ENCODE measurements around the gene ELL2.
"Not testable (repeated sequence)": the region's sequence is repeated elsewhere in the genome, so short reads cannot be mapped to it uniquely, and the experiment has no call there.

Gene ELL2

GRCh38 chr5:95930141-95930930 lies 31.3 kb downstream of the ELL2 start:
- DNase-seq (ENCODE audit: low read depth in 2 of 2), result no peak

GRCh38 chr5:95928724-95929253 lies 32.9 kb downstream of the ELL2 start:
- no peak for DNase-seq (ENCODE audit: low read depth in 2 of 2)

DNA sequence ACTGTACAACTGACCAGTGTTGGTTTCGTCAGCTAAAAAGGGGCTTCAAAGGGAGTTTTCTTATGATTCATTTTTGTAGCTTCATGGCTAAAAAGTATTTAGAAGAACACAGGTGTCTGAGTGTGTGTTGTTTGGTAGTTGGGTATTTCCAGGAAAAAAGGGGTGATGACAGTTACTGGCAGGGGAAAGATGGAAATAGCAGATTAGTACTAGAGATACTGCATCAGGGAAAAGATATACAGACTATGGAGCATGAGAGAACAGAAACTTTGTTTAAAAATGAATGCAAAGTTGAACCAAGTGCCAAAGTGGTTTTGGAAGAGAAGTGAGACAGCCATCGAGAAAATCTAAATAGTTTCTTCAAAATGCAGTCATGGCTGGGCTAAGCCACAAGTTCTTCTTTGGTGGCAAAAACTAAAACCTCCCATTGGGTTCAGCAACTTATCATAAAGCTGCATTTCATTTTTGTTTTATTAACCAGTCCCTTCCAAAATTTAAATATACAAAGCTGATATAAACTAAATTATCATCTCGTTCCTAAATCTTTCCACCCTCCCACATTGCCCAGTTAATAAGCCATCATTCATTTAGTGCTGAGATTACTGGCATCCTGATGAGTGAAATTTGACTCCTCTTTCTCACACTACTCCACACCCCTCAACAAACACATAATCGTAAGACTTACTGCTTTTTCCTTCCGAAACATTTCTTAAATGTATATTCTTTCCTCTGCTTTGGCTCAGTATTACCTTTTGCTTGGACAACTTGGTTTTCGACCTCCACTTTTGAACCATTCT lies 33.5 kb downstream of the ELL2 start:
- no peak for DNase-seq (ENCODE audit: low read depth in 2 of 2)

GRCh38 chr5:95927300-95927699 lies 34.4 kb downstream of the ELL2 start:
- not testable (repeated sequence) for DNase-seq (ENCODE audit: low read depth in 2 of 2)

DNA sequence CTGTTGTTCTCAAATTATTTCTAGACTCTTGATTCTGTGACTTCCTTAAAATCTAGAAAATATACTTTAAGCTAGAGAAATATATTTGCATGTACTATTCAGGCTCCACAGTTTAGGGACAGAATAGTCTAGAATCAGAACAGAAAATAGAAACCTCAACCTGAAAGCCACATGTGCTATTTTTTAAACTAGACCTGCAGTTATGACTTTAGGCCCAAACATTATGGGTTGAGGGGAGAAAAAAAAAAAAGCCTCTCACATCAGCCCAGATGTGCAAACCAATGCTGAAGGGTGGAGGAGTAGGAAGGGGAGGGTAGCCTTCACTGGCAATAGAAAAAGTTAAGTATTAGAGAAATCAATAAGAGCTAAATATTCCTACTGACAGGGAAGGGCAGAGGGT lies 35.7 kb downstream of the ELL2 start:
- DNase-seq (ENCODE audit: low read depth in 2 of 2), result no peak

GRCh38 chr5:95925378-95925744 lies 36.3 kb downstream of the ELL2 start:
- no peak for DNase-seq (ENCODE audit: low read depth in 2 of 2)

DNA sequence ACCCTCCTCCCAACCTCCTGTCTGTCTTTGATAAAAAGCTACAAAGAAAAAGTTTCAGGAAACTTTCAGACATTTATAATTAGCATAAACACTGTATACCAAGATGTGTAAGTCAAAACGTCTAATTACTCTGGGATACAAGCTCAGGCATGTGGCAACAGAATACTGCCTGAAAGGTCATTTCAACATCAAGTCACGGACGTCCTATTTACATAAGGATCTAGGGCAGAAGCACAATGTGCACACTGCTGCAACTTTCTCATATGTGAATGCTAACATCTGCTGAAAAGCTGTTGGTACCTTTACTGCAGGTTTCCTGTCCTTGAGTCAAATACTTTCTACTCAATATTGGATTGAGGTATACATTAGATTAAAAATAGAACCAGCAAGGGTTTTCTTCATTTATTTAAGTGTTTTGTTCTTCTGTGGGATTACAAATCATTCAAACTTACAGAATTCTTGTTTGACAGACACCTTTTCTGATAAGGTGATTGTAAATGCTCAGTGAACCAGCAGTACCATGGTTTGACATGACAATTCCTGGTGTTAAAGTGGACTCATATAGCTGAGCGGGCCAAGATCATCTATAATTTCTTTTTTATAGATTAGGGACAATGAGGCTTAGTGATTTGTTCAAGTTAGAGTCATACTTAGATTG lies 36.8 kb downstream of the ELL2 start:
- DNase-seq (ENCODE audit: low read depth in 2 of 2), result no peak

- no peak for DNase-seq (ENCODE audit: low read depth in 2 of 2)
Measured at GRCh38 chr5:95923918-95924544, 37.6 kb downstream of the ELL2 start.

- DNase-seq (ENCODE audit: low read depth in 2 of 2), result no peak
Measured at GRCh38 chr5:95922798-95923197, 38.9 kb downstream of the ELL2 start.

GRCh38 chr5:95921501-95921900 lies 40.1 kb downstream of the ELL2 start:
- DNase-seq (ENCODE audit: low read depth in 2 of 2), result no peak

- no peak for DNase-seq (ENCODE audit: low read depth in 2 of 2)
Measured at GRCh38 chr5:95920822-95921221, 40.8 kb downstream of the ELL2 start.

GRCh38 chr5:95919658-95920057 lies 42.0 kb downstream of the ELL2 start:
- DNase-seq (ENCODE audit: low read depth in 2 of 2), result no peak

DNA sequence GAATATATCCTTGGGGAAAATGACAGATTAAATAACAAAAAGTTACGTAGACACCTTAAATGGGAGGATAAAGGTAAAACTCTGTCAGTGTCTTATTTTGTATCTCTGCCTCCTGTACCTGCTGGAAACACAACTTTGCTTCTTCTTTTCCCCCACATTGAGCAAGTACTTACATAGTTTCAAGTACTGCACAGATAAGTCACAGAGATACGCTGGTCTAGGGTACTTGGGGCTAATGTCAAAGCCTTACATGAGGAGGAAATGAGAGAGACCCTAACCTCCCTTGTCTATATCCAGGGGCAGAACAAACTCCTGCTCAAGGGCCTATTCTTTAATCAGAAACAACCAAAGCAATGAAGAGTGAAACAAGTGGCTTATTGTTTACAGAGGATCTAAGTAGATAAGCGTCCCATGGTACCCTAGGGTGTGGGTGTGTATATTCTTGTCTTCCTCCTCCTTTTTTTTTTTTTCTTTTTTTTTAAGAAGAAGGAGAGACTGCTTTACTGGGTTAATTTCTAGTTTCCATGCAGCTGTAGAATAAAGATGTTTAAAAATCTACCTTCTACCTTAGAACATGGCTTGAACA lies 43.1 kb downstream of the ELL2 start:
- no peak for DNase-seq (ENCODE audit: low read depth in 2 of 2)

- DNase-seq (ENCODE audit: low read depth in 2 of 2), result no peak
Measured at GRCh38 chr5:95917207-95917606, 44.4 kb downstream of the ELL2 start.

GRCh38 chr5:95916687-95917085 lies 45.0 kb downstream of the ELL2 start:
- no peak for DNase-seq (ENCODE audit: low read depth in 2 of 2)

GRCh38 chr5:95915999-95916686 lies 45.5 kb downstream of the ELL2 start:
- no peak for DNase-seq (ENCODE audit: low read depth in 2 of 2)

DNA sequence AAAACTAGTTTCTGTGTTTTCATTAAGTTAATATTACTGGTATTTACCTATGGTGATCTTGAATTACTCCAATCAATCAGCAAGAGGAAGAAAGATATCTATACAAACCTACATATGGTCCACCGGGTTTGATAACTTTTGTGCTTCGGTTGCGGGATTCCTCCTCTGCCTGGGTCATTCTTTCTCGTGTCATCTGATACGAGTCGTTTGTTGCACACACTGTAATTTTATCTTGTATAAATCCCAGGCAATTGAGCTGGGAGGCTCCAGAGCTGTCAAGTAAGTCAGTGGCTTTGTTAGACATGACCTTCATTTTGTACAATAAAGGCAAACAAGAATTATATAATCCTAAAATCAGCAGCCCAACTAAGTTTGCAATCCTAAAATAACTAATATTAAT lies 48.0 kb downstream of the ELL2 start:
- DNase-seq (ENCODE audit: low read depth in 2 of 2), result no peak

DNA sequence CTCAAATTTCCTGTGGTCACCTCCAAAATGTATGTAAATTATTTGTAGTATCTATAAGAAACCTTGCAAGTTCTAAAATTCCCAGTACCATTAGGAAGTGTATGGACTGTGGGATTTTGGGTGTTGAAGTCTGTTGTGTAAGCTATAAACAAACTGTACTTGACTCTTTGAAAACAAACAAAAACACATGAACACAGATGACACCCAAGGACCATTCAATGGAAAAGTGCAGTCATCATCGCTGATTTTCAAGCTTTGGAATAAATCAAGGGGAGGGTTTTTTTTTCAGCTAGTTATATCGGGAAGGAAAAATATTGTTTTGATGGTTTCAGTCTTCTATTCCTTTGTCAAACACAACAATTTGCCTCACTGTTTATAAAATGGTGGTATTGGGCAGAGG lies 49.6 kb downstream of the ELL2 start:
- no peak for DNase-seq (ENCODE audit: low read depth in 2 of 2)

- DNase-seq (ENCODE audit: low read depth in 2 of 2), result no peak
Measured at GRCh38 chr5:95910521-95910920, 51.1 kb downstream of the ELL2 start.

GRCh38 chr5:95909738-95910137 lies 51.9 kb downstream of the ELL2 start:
- DNase-seq (ENCODE audit: low read depth in 2 of 2), result no peak

- no peak for DNase-seq (ENCODE audit: low read depth in 2 of 2)
Measured at GRCh38 chr5:95908799-95909198, 52.9 kb downstream of the ELL2 start.

Measured in stimulated activated CD8-positive, alpha-beta memory T cell treated with anti-CD3 and anti-CD28 coated beads, Interleukin-7, amount 100 ng/mL, for 4 hours (primary cell).